Lung (tissue), 12 donors: ENCODE results near the gene IL21R. TPM values are rescaled to one million over a fixed set of nuclear protein-coding genes. Genes with fewer than 3 reads are reported as not detected.

Experiments
- ATAC-seq: fragments of 200-7000 bp; cut with Tn5 transposase; one replicate; pipeline ENCODE4 v1.9.1; 2020; ENCODE audit warnings: moderate number of reproducible peaks; ENCODE audit not compliant: insufficient read depth, low FRiP score
- DNase-seq, 3 donors: peaks; one replicate each; pipeline ENCODE4 v3.0.0-alpha.2; 2013 to 2017
- H3K27ac ChIP-seq, 2 donors: one replicate each; pipeline ENCODE4 v1.5.1; 2013; ENCODE audit warnings: mild to moderate bottlenecking in 2 of 2, moderate library complexity in 2 of 2, control low read depth in 1 of 2, inconsistent platforms in 1 of 2, low read depth in 1 of 2, low read length in 1 of 2
- H3K27me3 ChIP-seq, 3 donors: one replicate each; pipeline ENCODE4 v1.5.1; 2013; ENCODE audit warnings: low read length in 2 of 3; ENCODE audit not compliant: control insufficient read depth in 3 of 3, insufficient read depth in 3 of 3
- H3K36me3 ChIP-seq, 4 donors: one replicate each; pipeline ENCODE4 v1.5.1; 2013; ENCODE audit warnings: low read length in 4 of 4, mild to moderate bottlenecking in 1 of 4, moderate library complexity in 1 of 4; ENCODE audit not compliant: control insufficient read depth in 4 of 4, insufficient read depth in 4 of 4
- H3K4me1 ChIP-seq, 5 donors: one replicate each; pipeline ENCODE4 v1.5.1; 2013; ENCODE audit warnings: low read length in 5 of 5, mild to moderate bottlenecking in 2 of 5, moderate library complexity in 1 of 5; ENCODE audit not compliant: control insufficient read depth in 5 of 5, insufficient read depth in 5 of 5
- H3K4me3 ChIP-seq: one replicate; pipeline ENCODE4 v1.5.1; 2013; ENCODE audit warnings: mild to moderate bottlenecking, control low read depth, moderate library complexity
- H3K9ac ChIP-seq, 2 donors: one replicate each; pipeline ENCODE4 v1.5.1; 2013; ENCODE audit warnings: low read length in 2 of 2, control low read depth in 1 of 2; ENCODE audit not compliant: insufficient read depth in 1 of 2
- H3K9me3 ChIP-seq, 4 donors: one replicate each; pipeline ENCODE4 v1.5.1; 2013; ENCODE audit warnings: low read length in 3 of 4, mild to moderate bottlenecking in 1 of 4, moderate library complexity in 1 of 4; ENCODE audit not compliant: control insufficient read depth in 4 of 4, insufficient read depth in 3 of 4
- WGBS, 2 donors: extraction: QIAGEN DNeasy Blood & Tissue Kit; methylation state at CpG; one replicate each; pipeline ENCODE4 v1.1.7; 2013; 5-methylcytosine and 5-hydroxymethylcytosine counted together
- polyA plus RNA-seq, 2 donors: library from polyadenylated mRNA; stranded (reverse); fragments of 200-250 nt; gene quantifications; one replicate each; pipeline ENCODE4 v1.2.1, GENCODE V29; 2013
- total RNA-seq, 2 donors: library from RNA; depleted of rRNA in 1 of 2; stranded (reverse); fragments of >200 nt in 1 of 2; gene quantifications; one replicate each; pipeline ENCODE4 v1.2.1, GENCODE V29; 2014 to 2021
- TF ChIP-seq, protein P1 (sequence below): IDR thresholded peaks from 2 replicates; pipeline ENCODE4 v1.5.1; 2012; ENCODE audit warnings: mild to moderate bottlenecking; ENCODE audit errors: control extremely low read depth, extremely low read depth
- donor health status: control.
- donor health status: control.
- donor health status: Bipolar disorder and iron deficiency.
- donor health status: healthy.
- donor health status: DM: yes; HTN: yes; CAD: no.

Gene IL21R
- total and polyA plus RNA-seq, 4 donors = 1.0 to 6.3 (median 4.0) TPM

DNA sequence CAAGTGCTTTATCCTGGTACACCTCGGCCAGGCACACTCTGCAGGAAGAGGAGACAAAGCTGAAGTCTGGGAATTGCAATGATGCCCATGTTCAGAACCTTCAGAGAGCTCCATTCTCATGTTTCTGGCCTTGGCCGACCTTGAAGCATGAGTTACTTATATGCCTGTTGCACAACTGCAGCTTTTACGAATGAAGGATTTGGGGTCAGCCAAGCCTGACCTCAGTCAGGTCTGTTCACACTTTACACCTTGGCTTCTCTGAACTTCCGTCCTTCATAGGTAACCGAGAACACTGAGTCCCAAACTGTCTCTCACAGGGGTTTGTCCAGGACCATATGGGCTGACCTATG, 81.1 kb downstream of the IL21R start:
- DNase-seq (no peak), ATAC-seq (no peak)
- Histone ChIP-seq H3K27ac (no peak overlapping the region), H3K4me1 (peaks cover 0 to 11% (median 0%) of the 10 kb centered on the region in 5 donors), H3K9me3 (no peaks in the 10 kb centered on the region), H3K9ac (no peak overlapping the region), H3K36me3 (peaks cover 52 to 70% (median 69%) of the 10 kb centered on the region in 4 donors), H3K27me3 (no peaks in the 10 kb centered on the region), H3K4me3 (no peak overlapping the region)
- WGBS, 2 donors = 94 to 96% methylated on average over 5 of the region's 5 CpGs
- TF ChIP-seq, protein P1, sequence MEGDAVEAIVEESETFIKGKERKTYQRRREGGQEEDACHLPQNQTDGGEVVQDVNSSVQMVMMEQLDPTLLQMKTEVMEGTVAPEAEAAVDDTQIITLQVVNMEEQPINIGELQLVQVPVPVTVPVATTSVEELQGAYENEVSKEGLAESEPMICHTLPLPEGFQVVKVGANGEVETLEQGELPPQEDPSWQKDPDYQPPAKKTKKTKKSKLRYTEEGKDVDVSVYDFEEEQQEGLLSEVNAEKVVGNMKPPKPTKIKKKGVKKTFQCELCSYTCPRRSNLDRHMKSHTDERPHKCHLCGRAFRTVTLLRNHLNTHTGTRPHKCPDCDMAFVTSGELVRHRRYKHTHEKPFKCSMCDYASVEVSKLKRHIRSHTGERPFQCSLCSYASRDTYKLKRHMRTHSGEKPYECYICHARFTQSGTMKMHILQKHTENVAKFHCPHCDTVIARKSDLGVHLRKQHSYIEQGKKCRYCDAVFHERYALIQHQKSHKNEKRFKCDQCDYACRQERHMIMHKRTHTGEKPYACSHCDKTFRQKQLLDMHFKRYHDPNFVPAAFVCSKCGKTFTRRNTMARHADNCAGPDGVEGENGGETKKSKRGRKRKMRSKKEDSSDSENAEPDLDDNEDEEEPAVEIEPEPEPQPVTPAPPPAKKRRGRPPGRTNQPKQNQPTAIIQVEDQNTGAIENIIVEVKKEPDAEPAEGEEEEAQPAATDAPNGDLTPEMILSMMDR = no peak

DNA sequence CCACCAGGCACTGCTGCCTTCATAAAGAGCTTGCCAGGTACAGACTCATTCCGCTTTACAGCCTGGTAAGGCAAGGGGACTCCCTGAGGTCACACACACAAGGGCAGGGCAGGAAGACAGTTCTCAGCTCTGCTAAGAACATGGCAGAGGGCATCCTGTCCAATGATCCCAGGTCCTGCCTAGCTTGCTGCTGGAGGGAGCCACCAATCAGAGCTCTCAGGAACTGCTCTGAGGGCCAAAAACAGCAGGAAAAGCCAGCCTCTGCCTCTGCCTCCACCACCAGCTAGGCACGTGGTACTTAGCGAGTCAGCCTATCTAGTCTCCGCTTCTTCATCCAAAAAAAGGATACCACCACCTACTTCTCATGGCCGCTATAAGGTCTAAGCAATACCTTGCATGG, 81.7 kb downstream of the IL21R start:
- H3K9ac ChIP-seq = no peak overlapping the region
- no peaks in the 10 kb centered on the region for H3K27me3 ChIP-seq
- no peak overlapping the region for H3K4me3 ChIP-seq
- H3K4me1 ChIP-seq = peaks cover 0 to 11% (median 0%) of the 10 kb centered on the region in 5 donors
- peaks cover 52 to 75% (median 70%) of the 10 kb centered on the region in 4 donors for H3K36me3 ChIP-seq
- TF ChIP-seq, protein P1 = no peak
- H3K27ac ChIP-seq = no peak overlapping the region
- DNase-seq = no peak
- ATAC-seq = no peak
- no peaks in the 10 kb centered on the region for H3K9me3 ChIP-seq
- 96 to 97% methylated on average over 5 of the region's 5 CpGs for WGBS, 2 donors

DNA sequence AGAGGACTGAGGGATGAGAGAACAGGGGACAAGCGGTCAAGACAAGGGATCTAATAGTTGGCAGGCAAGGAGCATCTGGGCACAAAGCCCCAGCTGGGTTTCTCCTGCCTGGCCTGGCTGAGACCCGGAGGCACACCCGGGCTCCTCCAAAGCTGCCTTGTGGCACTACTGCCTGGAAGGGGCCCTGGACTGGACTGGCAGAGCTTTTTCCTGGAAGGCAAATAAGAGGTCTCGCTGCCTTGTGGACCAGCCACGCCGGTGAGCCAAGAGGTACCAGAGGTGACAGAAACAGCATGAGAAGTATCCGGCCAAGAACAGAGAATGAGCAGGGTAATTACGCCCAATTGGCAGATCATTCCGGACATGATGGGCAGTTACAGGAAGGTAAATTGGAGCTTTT, 83.2 kb downstream of the IL21R start:
- Histone ChIP-seq H3K27me3 (no peaks in the 10 kb centered on the region), H3K36me3 (peaks cover 64 to 88% (median 80%) of the 10 kb centered on the region in 4 donors), H3K27ac (no peak overlapping the region), H3K4me1 (peaks cover 0 to 11% (median 0%) of the 10 kb centered on the region in 5 donors), H3K9me3 (no peaks in the 10 kb centered on the region), H3K4me3 (no peak overlapping the region), H3K9ac (no peak overlapping the region)
- ATAC-seq = no peak
- 96 to 97% methylated on average over 9 of the region's 9 CpGs for WGBS, 2 donors
- TF ChIP-seq, protein P1 = no peak
- DNase-seq = no peak

DNA sequence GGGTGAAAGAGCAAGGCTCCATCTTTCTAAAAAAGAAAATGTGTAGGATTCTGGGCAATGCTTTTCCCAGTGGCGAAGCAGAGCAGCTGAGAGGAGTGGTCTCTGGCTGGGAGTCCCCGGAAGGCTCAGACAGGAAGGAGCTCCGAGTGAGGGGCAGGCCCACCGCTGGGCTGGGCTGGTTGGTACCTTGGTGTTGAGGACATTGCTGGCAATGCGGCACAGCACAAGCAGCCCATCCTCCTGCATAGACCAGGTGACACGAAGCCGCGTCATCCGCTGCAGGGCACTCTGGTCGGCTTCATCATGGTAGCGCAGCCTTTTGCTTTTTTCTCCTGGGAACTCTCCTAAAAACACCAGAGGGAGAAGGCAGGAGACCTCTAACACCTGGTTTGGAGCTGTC, 83.8 kb downstream of the IL21R start:
- WGBS, 2 donors = 95 to 96% methylated on average over 11 of the region's 11 CpGs
- ATAC-seq = no peak
- no peak overlapping the region for H3K4me3 ChIP-seq
- TF ChIP-seq, protein P1 = no peak
- no peak overlapping the region for H3K27ac ChIP-seq
- DNase-seq = no peak
- no peak overlapping the region for H3K9ac ChIP-seq
- H3K4me1 ChIP-seq = peaks cover 0 to 11% (median 0%) of the 10 kb centered on the region in 5 donors
- no peaks in the 10 kb centered on the region for H3K27me3 ChIP-seq
- H3K9me3 ChIP-seq = no peaks in the 10 kb centered on the region
- H3K36me3 ChIP-seq = peaks cover 62 to 83% (median 76%) of the 10 kb centered on the region in 4 donors
